LNCAP (cell line): ENCODE measurements around the gene HSD3B1.

Source experiments
- TF ChIP-seq, protein P1 (sequence below): fragments of 450-650 bp; IDR thresholded peaks from 2 replicates; pipeline ENCODE4 v1.5.1; 2017; ENCODE audit warnings: mild to moderate bottlenecking

The HSD3B1 gene

DNA sequence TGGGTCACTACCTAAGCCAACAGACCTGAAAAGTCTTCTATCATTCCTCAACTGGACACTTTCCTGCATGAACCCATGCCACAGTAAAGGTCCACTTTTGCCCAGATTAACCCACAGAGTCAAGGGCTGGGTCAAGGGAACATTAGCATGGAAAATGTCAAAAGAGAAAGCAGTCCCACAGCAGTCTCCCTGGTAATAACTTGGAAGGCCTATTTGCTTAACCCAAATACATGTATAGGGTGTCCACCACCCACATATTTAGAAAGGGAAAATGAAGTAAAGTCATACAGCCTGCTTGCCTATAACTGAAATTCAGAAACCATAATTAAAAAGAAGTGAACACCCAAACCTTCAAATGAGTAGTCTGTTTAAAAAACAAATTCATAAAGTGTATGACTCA is 16.1 kb upstream of the HSD3B1 start:
- TF ChIP-seq, protein P1, sequence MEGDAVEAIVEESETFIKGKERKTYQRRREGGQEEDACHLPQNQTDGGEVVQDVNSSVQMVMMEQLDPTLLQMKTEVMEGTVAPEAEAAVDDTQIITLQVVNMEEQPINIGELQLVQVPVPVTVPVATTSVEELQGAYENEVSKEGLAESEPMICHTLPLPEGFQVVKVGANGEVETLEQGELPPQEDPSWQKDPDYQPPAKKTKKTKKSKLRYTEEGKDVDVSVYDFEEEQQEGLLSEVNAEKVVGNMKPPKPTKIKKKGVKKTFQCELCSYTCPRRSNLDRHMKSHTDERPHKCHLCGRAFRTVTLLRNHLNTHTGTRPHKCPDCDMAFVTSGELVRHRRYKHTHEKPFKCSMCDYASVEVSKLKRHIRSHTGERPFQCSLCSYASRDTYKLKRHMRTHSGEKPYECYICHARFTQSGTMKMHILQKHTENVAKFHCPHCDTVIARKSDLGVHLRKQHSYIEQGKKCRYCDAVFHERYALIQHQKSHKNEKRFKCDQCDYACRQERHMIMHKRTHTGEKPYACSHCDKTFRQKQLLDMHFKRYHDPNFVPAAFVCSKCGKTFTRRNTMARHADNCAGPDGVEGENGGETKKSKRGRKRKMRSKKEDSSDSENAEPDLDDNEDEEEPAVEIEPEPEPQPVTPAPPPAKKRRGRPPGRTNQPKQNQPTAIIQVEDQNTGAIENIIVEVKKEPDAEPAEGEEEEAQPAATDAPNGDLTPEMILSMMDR: no peak

DNA sequence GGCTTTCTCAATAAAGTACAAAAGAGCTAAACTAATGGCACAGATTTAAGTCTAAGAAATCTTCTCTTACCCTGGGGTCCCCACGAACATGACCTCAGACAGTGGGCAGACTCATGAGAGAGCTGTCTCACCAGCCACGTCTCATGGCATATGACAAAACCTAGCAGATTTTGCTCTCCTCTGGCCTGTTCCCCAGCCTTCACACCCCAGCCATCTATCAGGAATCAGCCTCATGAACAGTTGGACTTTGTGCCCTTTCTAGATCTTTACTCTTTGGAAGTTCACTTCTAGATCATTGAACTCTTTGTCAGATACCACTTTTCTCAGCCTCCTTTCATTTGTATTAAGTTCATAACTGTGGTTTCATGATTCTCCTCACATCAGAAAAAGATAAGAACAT is 14.2 kb upstream of the HSD3B1 start:
- TF ChIP-seq, protein P1: no peak

DNA sequence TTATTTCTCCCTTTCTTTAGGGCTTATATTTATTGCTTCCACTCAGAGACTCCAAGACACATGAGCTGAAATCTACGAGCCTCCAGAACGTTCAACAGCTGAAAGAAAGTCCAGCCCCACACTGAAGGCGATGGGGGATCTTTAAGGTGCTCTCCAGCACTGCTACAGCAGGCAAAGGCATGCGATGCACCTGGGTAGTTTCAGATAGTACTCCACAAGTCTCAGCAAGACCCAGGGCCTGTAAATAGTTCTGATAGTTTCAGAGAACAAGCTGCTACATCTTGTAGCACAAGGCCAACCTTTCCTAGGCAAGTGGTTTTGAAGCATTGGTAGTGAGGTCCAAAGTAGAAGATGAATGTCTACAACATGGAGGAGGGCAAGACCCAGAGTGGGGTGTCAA is 2.2 kb upstream of the HSD3B1 start:
- TF ChIP-seq, protein P1: no peak

GRCh38 chr1:119510046-119510445 is 3.0 kb downstream of the HSD3B1 start:
- TF ChIP-seq, protein P1: no peak

GRCh38 chr1:119515221-119515620 is 8.2 kb downstream of the HSD3B1 start:
- TF ChIP-seq, protein P1: no peak

- TF ChIP-seq, protein P1: no peak
These were observed 9.2 kb downstream of the HSD3B1 start for GRCh38 chr1:119516247-119516646.

DNA sequence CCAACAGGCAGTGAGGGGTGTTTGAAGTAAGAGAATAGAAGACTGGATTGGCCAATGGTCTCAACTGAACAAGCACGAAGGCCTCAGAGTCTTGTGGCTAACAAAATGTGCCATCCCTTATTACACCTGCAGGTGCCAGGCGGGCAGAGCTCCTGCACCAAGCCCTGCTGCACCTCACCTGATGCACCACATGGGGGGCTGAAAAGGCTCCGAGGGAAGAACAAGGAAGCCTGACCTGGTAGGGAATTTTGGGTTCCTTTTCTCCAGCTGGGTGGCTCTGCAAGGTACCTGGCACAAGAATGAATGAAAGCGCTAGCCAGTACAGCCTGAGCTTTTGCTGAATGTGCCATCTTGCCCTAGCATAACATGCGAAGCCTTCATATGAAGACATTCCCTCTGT is 9.7 kb downstream of the HSD3B1 start:
- TF ChIP-seq, protein P1: no peak

- TF ChIP-seq, protein P1: no peak
These were observed 24.8 kb downstream of the HSD3B1 start for GRCh38 chr1:119531606-119532323.
